Measurements from ENCODE around the gene HOXB6. TPM values are rescaled to one million over a fixed set of nuclear protein-coding genes. Genes with fewer than 3 reads are reported as not detected.

HOXB6 gene
- total and polyA plus RNA-seq, 4 donors = 0.17 to 1.1 (median 0.46) TPM

GRCh38 chr17:48593840-48594537, 10.8 kb downstream of the HOXB6 start:
- 14% methylated on average over 37 of the region's 37 CpGs for WGBS
- Histone ChIP-seq H3K4me3 (ENCODE audit: low read depth in 1 of 3, low read length in 3 of 3) (peak overlapping the region in 1 of 3 donors; percentile 25), H3K4me1 (ENCODE audit: control insufficient read depth in 4 of 4, insufficient read depth in 4 of 4, low read length in 3 of 4) (peaks cover 2 to 23% (median 4%) of the 10 kb centered on the region in 4 donors), H3K9me3 (ENCODE audit: control insufficient read depth in 4 of 4, low read length in 3 of 4) (no peaks in the 10 kb centered on the region), H3K27ac (ENCODE audit: low read depth in 1 of 2, low read length in 2 of 2) (peak overlapping the region in 1 of 2 donors; percentile 1), H3K27me3 (ENCODE audit: control insufficient read depth in 4 of 4, insufficient read depth in 4 of 4, low read length in 3 of 4) (peaks cover 4 to 11% (median 8%) of the 10 kb centered on the region in 4 donors), H3K36me3 (ENCODE audit: control insufficient read depth in 4 of 4, insufficient read depth in 3 of 4, low read depth in 1 of 4, low read length in 3 of 4) (no peaks in the 10 kb centered on the region), H3K9ac (ENCODE audit: low read depth in 1 of 2, low read length in 2 of 2) (no peak overlapping the region)
- DNase-seq (ENCODE audit: low spot score) = peak; percentile 85
- TF ChIP-seq HNF4G (IDR thresholded peaks at IDR 0.05) = no peak
- no peak for TF ChIP-seq FOXA1 (IDR thresholded peaks at IDR 0.05)
- no peak for TF ChIP-seq JUND (IDR thresholded peaks at IDR 0.05)
- no peak for TF ChIP-seq RXRA (IDR thresholded peaks at IDR 0.05)
- no peak for TF ChIP-seq ZBTB33 (IDR thresholded peaks at IDR 0.05)
- TF ChIP-seq RAD21 (IDR thresholded peaks at IDR 0.05) = peak; percentile 72 to 80
- TF ChIP-seq GABPA (IDR thresholded peaks at IDR 0.05 in 1 of 2, conservative IDR thresholded peaks at IDR 0.05 in 1 of 2) = no peak
- no peak for TF ChIP-seq TAF1 (conservative IDR thresholded peaks at IDR 0.05)
- TF ChIP-seq HNF4A (conservative IDR thresholded peaks at IDR 0.05) = no peak
- no peak for TF ChIP-seq ATF3 (IDR thresholded peaks at IDR 0.05)
- TF ChIP-seq CTCF (IDR thresholded peaks at IDR 0.05; ENCODE audit: low read depth, low read length, missing input control) = peak; percentile 73
- TF ChIP-seq YY1 (IDR thresholded peaks at IDR 0.05) = peak; percentile 82
- TF ChIP-seq NR2F2 (IDR thresholded peaks at IDR 0.05) = no peak
- TF ChIP-seq REST (IDR thresholded peaks at IDR 0.05) = no peak
- no peak for TF ChIP-seq MAX (IDR thresholded peaks at IDR 0.05)
- TF ChIP-seq FOXA2 (IDR thresholded peaks at IDR 0.05) = no peak
- no peak for TF ChIP-seq SP1 (IDR thresholded peaks at IDR 0.05)
- TF ChIP-seq EGR1 (IDR thresholded peaks at IDR 0.05; ENCODE audit: low read depth in 2 of 2) = no peak
